Stomach smooth muscle (tissue), 2 donors: ENCODE measurements around the gene OASL.
A peak's percentile ranks its signal among the peaks of the same experiment; 100 is the strongest.

Experiments
- H3K27ac ChIP-seq: one replicate; pipeline ENCODE4 v1.7.0; 2013; ENCODE audit warnings: mild to moderate bottlenecking, low read length, inconsistent platforms
- H3K27me3 ChIP-seq, 2 donors: one replicate each; pipeline ENCODE4 v1.7.0; 2013; ENCODE audit warnings: low read length in 2 of 2; ENCODE audit not compliant: insufficient read depth in 2 of 2, control insufficient read depth in 1 of 2
- H3K36me3 ChIP-seq, 2 donors: one replicate each; pipeline ENCODE4 v1.7.0; 2013; ENCODE audit warnings: low read length in 2 of 2; ENCODE audit not compliant: control insufficient read depth in 2 of 2, insufficient read depth in 2 of 2
- H3K4me1 ChIP-seq: one replicate; pipeline ENCODE4 v1.7.0; 2013; ENCODE audit warnings: low read length; ENCODE audit not compliant: control insufficient read depth, insufficient read depth
- H3K4me3 ChIP-seq, 2 donors: one replicate each; pipeline ENCODE4 v1.7.0; 2013; ENCODE audit warnings: low read length in 2 of 2
- H3K9ac ChIP-seq, 2 donors: one replicate each; pipeline ENCODE4 v1.7.0; 2013; ENCODE audit warnings: low read length in 2 of 2, mild to moderate bottlenecking in 1 of 2
- H3K9me3 ChIP-seq, 2 donors: one replicate each; pipeline ENCODE4 v1.7.0; 2013; ENCODE audit warnings: low read length in 2 of 2; ENCODE audit not compliant: control insufficient read depth in 2 of 2
- donor health status: healthy.
- donor health status: Pancreatic carcinoma.

Gene OASL

DNA sequence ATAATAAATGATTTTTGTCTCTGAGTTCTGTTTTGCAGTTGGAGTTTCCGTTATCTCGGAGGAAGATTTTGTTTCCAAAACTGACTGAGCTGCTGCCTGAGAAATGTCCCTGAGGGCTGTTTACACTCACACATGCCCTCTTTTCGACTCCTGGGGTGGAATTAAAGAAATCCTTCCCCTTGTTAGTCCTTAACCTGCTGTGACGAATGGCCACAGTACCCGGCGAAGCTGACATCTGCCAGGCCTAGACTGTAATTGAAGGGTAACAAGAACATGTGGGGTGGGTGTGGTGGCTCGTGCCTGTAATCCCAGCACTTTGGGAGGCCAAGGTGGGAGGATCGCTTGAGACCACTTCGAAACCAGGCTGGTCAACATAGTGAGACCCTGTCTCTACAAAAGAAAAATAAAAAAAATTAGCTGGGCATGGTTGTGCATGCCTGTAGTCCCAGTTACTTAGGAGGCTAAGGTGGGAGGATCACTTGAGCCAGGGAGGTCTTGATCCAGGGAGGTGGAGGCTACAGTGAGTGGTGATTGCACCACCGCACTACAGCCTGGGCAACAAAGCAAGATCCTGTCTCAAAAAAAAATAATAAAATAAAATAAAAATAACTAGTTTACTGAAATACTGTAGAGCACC lies 8.4 kb downstream of the OASL start:
- Histone ChIP-seq H3K9ac (no peak overlapping the region), H3K4me1 (no peaks in the 10 kb centered on the region), H3K27me3 (peaks cover 0 to 2% of the 10 kb centered on the region in 2 donors), H3K36me3 (no peaks in the 10 kb centered on the region), H3K4me3 (no peak overlapping the region), H3K9me3 (no peaks in the 10 kb centered on the region), H3K27ac (no peak overlapping the region)

DNA sequence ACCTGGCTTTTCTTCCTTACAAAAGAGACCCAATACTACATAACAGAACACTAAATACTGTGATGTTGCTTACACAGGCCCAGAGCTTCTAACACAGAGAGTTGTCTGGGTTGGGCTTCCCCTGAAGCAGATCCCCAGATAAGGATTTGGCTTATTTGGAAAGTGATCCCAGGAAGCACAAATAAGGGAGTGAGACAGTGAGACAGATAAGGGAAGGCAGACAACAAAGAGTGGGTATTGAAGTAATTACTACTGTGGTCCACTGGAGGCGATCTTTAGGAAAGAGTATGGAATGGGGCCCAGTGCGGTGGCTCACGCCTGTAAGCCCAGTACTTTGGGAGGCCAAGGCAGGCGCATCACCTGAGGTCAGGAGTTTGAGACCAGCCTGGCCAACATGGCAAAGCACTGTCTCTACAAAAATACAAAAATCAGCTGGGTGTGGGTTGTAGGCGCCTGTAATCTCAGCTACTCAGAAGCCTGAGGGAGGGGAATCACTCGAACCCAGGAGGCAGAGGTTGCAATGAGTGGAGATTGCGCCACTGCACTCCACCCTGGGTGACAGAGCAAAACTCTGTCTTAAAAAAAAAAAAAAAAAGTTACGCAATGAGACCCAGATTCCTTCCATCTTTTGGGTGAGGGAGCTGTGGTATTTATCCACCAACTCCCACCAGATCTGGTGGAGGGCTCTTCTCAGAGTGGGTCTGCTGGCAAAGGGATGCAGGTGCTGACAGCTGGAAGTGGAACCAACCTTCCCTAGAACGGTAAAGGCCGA lies 12.6 kb downstream of the OASL start:
- H3K9me3 ChIP-seq, result no peaks in the 10 kb centered on the region
- no peak overlapping the region for H3K27ac ChIP-seq
- H3K36me3 ChIP-seq, result no peaks in the 10 kb centered on the region
- H3K4me3 ChIP-seq, result no peak overlapping the region
- H3K9ac ChIP-seq, result no peak overlapping the region
- H3K4me1 ChIP-seq, result no peaks in the 10 kb centered on the region
- H3K27me3 ChIP-seq, result no peaks in the 10 kb centered on the region

DNA sequence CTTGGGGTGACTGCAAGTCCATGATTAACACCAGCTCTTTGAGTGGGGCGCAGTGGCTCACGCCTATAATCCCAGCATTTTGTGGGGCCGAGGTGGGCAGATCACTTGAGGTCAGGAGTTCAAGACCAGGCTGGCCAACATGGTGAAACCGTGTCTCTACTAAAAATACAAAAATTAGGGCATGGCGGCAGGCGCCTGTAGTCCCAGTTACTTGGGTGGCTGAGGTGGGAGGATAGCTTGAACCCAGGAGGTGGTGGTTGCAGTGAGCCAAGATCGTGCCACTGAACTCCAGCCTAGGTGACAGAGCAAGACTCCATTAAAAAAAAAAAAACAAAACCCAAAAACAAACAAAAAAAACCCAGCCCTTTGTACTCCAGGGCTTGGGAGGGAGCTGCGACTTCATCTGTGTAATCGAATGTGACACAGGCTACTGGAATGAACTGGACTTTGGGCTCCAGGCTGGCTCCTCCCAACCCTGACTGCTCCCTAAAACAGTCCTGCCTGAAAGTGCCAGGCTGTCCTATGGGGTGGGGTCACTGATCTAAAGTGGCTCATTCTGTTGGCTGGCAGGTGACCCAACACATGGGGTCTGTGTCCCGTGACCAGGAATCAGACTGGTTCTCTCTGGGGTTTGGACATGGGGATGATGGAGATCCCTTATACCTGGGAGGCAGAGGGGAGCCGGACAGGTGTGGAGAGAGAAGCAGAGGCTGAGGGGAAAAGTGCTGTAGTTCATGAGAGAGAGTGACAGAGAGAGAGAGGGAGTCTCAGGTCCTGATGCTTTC lies 13.4 kb downstream of the OASL start:
- Histone ChIP-seq H3K9ac (no peak overlapping the region), H3K27me3 (no peaks in the 10 kb centered on the region), H3K27ac (no peak overlapping the region)

DNA sequence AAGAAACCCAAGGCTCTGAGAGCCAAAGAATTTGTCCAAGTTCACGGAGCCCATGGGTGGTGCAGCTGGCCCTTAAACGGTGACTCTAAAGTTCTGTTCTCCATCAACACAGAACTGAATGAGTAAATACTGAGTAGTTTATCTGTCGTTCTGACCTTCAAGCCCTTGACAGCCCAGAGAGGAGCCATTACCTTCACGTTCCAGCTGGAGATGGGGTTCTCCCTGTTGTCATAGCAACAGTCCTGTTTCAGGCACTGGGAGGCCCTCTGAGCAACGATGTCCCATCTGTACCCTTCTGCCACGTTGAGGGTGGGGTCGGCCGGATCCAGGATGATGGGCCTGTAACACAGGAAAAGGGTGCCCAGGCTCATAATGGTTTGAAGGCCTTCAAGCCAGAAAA lies 15.2 kb downstream of the OASL start:
- H3K4me1 ChIP-seq, result no peaks in the 10 kb centered on the region
- H3K36me3 ChIP-seq, result no peaks in the 10 kb centered on the region
- H3K27me3 ChIP-seq, result no peaks in the 10 kb centered on the region
- no peak overlapping the region for H3K27ac ChIP-seq
- H3K4me3 ChIP-seq, result no peak overlapping the region
- no peaks in the 10 kb centered on the region for H3K9me3 ChIP-seq
- no peak overlapping the region for H3K9ac ChIP-seq

More for the DNA sequence above, 13.4 kb downstream of the OASL start:
- Histone ChIP-seq H3K4me3 (no peak overlapping the region), H3K9me3 (no peaks in the 10 kb centered on the region), H3K4me1 (no peaks in the 10 kb centered on the region), H3K36me3 (no peaks in the 10 kb centered on the region)

DNA sequence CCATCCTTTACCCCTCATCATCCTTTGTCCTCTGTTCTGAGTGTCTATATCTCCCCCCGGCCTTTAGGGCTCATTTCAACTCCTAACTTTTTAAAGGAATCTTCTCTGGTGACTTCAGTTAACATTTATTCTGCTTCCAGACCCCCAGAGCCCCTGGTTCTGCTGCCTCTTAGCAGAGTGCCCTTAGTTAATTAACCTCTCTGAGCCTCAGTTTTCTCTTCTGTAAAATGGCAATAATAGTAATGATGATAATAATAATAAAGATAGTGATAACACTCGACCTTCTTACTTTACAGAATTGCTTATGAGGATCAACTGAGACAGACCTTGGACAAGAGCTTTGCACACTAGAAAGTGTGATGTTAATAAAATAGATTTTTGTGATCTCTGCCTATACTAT lies 16.3 kb downstream of the OASL start:
- Histone ChIP-seq H3K36me3 (no peaks in the 10 kb centered on the region), H3K4me1 (no peaks in the 10 kb centered on the region), H3K9me3 (no peaks in the 10 kb centered on the region), H3K9ac (no peak overlapping the region), H3K27ac (no peak overlapping the region), H3K27me3 (no peaks in the 10 kb centered on the region), H3K4me3 (no peak overlapping the region)

DNA sequence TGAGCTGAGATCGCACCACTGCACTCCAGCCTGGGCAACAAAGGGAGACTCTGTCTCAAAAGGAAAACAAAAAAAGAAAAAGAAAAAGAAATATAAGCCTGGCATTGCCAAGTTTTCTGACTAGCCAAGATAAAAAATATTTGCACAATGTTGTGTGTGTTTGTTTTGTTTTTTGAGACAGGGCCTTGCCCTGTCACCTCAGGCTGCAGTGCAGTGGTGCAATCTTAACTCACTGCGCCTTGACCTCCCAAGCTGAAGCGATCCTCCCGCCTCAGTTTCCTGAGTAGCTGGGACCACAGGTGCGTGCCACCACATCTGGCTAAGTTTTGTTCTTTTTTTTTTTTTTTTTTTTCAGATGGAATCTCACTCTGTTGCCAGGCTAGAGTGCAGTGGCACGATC lies 17.3 kb downstream of the OASL start:
- H3K4me1 ChIP-seq, result no peaks in the 10 kb centered on the region
- H3K9me3 ChIP-seq, result no peaks in the 10 kb centered on the region
- H3K9ac ChIP-seq, result no peak overlapping the region
- no peak overlapping the region for H3K4me3 ChIP-seq
- H3K27ac ChIP-seq, result no peak overlapping the region
- H3K36me3 ChIP-seq, result no peaks in the 10 kb centered on the region
- no peaks in the 10 kb centered on the region for H3K27me3 ChIP-seq

DNA sequence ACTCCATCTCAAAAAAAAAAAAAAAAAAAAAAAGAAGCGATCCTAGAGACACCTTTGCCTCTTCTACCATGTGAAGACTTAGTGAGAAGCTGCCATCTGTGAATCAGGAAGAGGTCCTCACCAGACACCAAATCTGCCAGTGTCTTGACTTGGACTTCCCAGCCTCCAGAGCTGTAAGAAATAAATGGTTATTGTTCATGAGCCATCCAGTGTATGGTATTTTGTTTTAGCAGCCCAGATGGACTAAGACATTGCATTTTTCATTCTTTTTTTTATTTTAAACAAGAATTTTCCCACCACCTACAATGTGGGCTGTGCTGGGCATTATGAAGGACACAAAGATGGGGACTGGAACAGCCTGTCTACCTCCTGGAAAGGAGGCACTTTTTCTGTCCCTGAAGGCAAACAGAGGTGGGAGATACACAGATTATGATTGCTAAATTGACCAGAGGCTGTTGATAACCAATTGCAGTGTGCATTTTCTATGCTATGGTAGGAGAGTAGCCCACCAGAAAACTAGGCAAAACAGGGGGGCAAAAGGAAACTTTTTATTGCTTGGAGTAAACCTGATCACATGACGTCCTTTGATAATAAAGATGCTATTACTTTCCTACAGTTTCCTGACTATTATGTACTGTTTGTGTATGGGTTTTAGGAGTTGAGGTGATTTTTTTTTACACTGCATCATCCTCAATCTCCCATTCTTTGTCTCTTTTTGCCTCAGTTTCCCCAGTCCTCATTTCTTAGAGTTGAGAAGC lies 20.0 kb downstream of the OASL start:
- Histone ChIP-seq H3K36me3 (no peaks in the 10 kb centered on the region), H3K27me3 (no peaks in the 10 kb centered on the region), H3K4me3 (no peak overlapping the region), H3K27ac (no peak overlapping the region), H3K9me3 (no peaks in the 10 kb centered on the region), H3K9ac (no peak overlapping the region), H3K4me1 (peaks cover 9% of the 10 kb centered on the region)

DNA sequence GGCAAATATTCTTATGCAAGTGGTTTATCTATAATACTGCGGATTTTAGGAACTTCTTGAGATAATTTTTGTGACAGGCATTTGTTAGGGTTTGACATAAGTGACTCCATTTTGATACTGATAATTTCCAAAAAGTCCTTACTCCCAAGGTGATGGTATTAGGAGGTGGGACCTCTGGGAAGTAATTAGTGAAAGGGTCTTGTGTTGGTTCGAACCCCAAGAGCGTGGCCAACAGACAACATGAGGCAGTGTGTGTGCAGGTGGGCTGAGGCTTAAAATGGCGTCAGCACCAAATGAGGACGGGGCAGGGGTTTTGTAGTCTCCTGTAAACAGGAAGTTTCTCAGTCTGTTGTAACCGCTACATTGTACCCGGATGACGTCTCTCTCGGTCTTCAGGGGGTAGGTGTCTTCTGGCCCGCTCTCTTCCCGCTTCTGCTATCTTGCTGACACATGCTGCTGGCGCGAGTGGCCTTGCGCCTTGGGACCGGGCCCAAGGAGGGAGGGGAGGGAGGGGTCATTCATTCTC lies 21.0 kb downstream of the OASL start:
- Histone ChIP-seq H3K9me3 (no peaks in the 10 kb centered on the region), H3K27me3 (no peaks in the 10 kb centered on the region), H3K4me1 (peaks cover 9% of the 10 kb centered on the region), H3K27ac (no peak overlapping the region), H3K4me3 (no peak overlapping the region), H3K9ac (no peak overlapping the region), H3K36me3 (peaks cover 0 to 3% of the 10 kb centered on the region in 2 donors)

DNA sequence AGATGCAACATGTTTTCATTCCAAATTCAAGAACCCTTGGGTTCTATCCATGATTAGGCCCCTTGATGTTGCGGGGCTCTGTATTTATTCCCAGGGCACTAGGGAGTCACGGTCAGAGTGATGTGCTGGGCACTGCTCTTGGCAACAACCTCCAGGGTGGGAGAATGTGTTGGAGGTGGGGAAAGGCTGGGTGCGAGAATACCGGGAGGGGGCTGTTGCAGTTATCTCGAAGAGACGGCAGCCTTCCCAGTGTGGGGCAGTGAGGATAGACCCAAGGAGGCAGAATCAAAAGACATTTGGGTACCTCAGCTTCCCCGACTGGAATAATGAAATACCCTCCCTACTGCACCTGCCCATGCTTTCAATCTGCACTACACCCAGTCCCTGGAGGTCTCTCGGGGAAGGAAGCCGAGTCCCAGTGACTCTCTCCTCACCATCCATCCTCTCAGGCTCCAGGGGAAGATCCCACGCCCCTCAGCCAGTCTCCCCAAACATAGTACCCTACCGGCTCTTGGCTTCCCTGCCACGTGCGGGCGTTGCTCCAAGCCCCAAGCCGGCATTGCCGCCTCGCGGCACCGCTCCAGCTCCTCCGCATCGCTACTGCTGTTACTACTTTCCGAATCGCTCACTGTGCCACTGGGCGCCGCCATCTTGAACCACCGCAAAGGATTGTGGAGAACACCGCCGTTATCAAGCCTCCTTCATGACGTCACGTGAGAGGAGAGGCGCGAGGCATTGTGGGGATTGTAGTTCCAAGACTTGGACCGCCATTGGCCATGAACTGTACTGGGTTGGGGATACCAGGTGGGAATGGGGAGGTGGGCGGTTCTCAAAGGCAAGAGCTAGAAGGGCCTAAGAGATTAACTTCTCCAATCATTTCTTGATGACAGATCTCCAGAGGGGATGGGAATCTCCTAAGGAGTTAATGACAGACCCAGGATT lies 22.9 kb downstream of the OASL start, which contains the start of gene C12orf43:
C12orf43 (minus strand) TSS at position 663 of the 942 bp plus-strand sequence; CDS start at position 650, 13 bp downstream.
- Histone ChIP-seq H3K4me3 (peak within 1 kb of the TSS; percentile 91 to 99), H3K27ac (peak within 1 kb of the TSS; percentile 55), H3K9ac (peak within 1 kb of the TSS; percentile 87 to 93), H3K36me3 (peaks cover 0 to 15% of the 10 kb centered on the region in 2 donors), H3K9me3 (no peaks in the 10 kb centered on the region), H3K27me3 (no peaks in the 10 kb centered on the region), H3K4me1 (peaks cover 9% of the 10 kb centered on the region)
